Neural progenitor cell (in vitro differentiated cells): Measurements from ENCODE around the gene NDNF.

ENCODE experiments used
- CTCF ChIP-seq: fragments of 200-600 bp; sonication (generic); IDR thresholded peaks from 2 replicates; pipeline ENCODE4 v1.5.1; 2017; ENCODE audit warnings: antibody characterized with exemption, mild to moderate bottlenecking
- EZH2 ChIP-seq: fragments of 200-600 bp; sonication (generic); IDR thresholded peaks from 2 replicates; pipeline ENCODE4 v1.6.1; 2017; ENCODE audit warnings: antibody characterized with exemption, mild to moderate bottlenecking, moderate library complexity
- EZH2phosphoT487 ChIP-seq: fragments of 200-600 bp; sonication (generic); IDR thresholded peaks from 2 replicates; pipeline ENCODE4 v1.6.1; 2017; ENCODE audit warnings: antibody characterized with exemption

DNA sequence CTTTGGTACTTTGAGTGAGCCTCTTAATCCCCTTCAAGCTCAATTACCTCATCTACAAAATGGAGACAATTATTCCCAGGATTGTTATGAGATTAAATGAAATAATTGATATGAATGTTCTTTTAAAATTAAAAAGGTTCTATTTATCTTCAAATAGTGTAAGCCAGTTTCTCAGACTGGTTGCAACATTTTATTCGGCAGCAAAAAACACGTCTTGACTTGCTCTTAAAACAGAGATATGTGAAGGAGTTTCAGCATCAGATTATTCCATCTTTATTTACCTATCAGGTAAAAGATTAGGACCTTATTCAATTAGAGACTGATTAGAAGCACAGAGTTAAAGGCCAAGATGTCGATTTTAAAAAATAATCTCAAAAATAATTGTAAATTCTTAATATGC, 10.5 kb downstream of the NDNF start:
- TF ChIP-seq CTCF (no peak), EZH2 (no peak), EZH2phosphoT487 (no peak)
